Ovary (tissue), 9 donors: ENCODE data around the gene OR10K2. TPM values are rescaled to one million over a fixed set of nuclear protein-coding genes. Genes with fewer than 3 reads are reported as not detected.
"Not testable (repeated sequence)": the region's sequence is repeated elsewhere in the genome, so short reads cannot be mapped to it uniquely, and the experiment has no call there.

Experiments used
- DNase-seq, 5 donors: peaks; one replicate each; pipeline ENCODE4 v3.0.0-alpha.2; 2019 to 2020
- H3K27ac ChIP-seq, 2 donors: fragments of 200-600 bp; one replicate each; pipeline versions ENCODE4 v1.5.1 to v1.8.0; 2019 to 2022
- H3K27me3 ChIP-seq: fragments of 200-600 bp; one replicate; pipeline ENCODE4 v1.8.0; 2022
- H3K36me3 ChIP-seq: fragments of 200-600 bp; sonication (generic); one replicate; pipeline ENCODE4 v1.5.1; 2019
- H3K4me1 ChIP-seq: one replicate; pipeline ENCODE4 v1.8.1; 2013; ENCODE audit warnings: mild to moderate bottlenecking, moderate library complexity; ENCODE audit not compliant: insufficient read depth
- H3K4me3 ChIP-seq: fragments of 200-600 bp; sonication (generic); one replicate; pipeline ENCODE4 v1.5.1; 2017
- H3K9me3 ChIP-seq, 2 donors: fragments of 200-600 bp in 1 of 2; sonication (generic) in 1 of 2; one replicate each; pipeline versions ENCODE4 v1.5.1 to v1.8.1; 2013 to 2019; ENCODE audit warnings: mild to moderate bottlenecking in 1 of 2, moderate library complexity in 1 of 2
- EP300 ChIP-seq: sonication (generic); formaldehyde crosslinking; IDR thresholded peaks from one replicate; pipeline ENCODE4 v1.6.1; 2017; ENCODE audit warnings: antibody characterized with exemption
- POLR2A ChIP-seq: fragments of 450-650 bp; IDR thresholded peaks from one replicate; pipeline ENCODE4 v1.6.1; 2017; ENCODE audit warnings: antibody characterized with exemption, mild to moderate bottlenecking, moderate library complexity
- WGBS, 3 donors: extraction: QIAGEN DNeasy Blood & Tissue Kit in 1 of 3; methylation state at CpG; one replicate each; pipeline versions ENCODE4 v1.1.5 to v1.1.7; 2013 to 2017; 5-methylcytosine and 5-hydroxymethylcytosine counted together
- intact Hi-C, 4 donors: fragments of 100-400 bp; cut with DNase I; formaldehyde crosslinking; loops; one replicate each; pipeline versions ENCODE4 v1.11.0 to v1.15.1; 2022 to 2023
- polyA plus RNA-seq, 2 donors: library from polyadenylated mRNA; stranded (reverse); fragments of 200-250 nt in 1 of 2; fragments of 350-450 nt in 1 of 2; fragmentation: Illumina TruSeq in 1 of 2; extraction: RNeasy Lipid Tissue Mini Kit (QIAGEN cat#74804) in 1 of 2; gene quantifications; one replicate each; pipeline ENCODE4 v1.2.3, GENCODE V29; 2013 to 2014
- total RNA-seq, 7 donors: library from RNA; depleted of rRNA in 2 of 7; stranded (reverse); fragments of >200 nt in 2 of 7; fragmentation: NEBNext Ultra II Directional in 3 of 7; extraction: Animal tissue kit (Norgen Biotek cat#: 25700) in 3 of 7; gene quantifications; one replicate each; pipeline versions ENCODE4 v1.1.0 to v1.2.4, GENCODE V29; 2016 to 2023
- TF ChIP-seq, protein P1 (sequence below), 3 donors: fragments of 450-650 bp in 2 of 3; fragments of 200-600 bp in 1 of 3; IDR thresholded peaks; one replicate each; pipeline versions ENCODE4 v1.5.1 to v1.8.0; 2016 to 2022; ENCODE audit warnings: antibody characterized with exemption in 3 of 3, mild to moderate bottlenecking in 1 of 3
- donor health status: DM: no; HTN: no; CAD: no; lungs with moderate emphysema.
- donor health status: DM: no; HTN: no; CAD: no.
- donor health status: Bipolar disorder and iron deficiency.
- donor health status: DM: yes; HTN: yes; CAD: no.
- donor health status: DM: no; HTN: no; CAD: no.
- donor health status: DM: yes; HTN: yes; CAD: no.

The OR10K2 gene
- total and polyA plus RNA-seq, 9 donors, result not detected

DNA sequence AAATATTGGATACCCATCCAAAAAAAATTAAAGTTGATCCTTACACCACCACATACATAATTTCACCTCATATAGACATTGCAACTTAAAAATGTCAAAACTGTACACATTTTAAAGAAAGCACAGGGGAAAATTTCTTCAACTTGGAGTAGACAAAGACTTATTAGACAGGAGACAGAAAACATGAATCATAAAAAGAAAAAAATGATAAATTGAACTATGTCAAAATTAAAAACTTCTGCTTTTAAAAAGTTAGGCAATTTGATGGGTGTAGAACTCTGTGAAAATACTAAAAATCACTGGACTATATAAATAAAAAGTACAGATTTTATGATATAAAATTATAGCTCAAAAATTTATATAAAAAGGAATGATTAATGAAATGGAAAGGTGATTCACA is 31.2 kb upstream of the OR10K2 start:
- intact Hi-C loops, result no loop called here
- no peak for DNase-seq
- Histone ChIP-seq H3K4me1 (no peaks in the 10 kb centered on the region), H3K27ac (no peak overlapping the region), H3K36me3 (no peaks in the 10 kb centered on the region), H3K9me3 (no peaks in the 10 kb centered on the region), H3K4me3 (no peak overlapping the region), H3K27me3 (no peaks in the 10 kb centered on the region)
- TF ChIP-seq, protein P1, sequence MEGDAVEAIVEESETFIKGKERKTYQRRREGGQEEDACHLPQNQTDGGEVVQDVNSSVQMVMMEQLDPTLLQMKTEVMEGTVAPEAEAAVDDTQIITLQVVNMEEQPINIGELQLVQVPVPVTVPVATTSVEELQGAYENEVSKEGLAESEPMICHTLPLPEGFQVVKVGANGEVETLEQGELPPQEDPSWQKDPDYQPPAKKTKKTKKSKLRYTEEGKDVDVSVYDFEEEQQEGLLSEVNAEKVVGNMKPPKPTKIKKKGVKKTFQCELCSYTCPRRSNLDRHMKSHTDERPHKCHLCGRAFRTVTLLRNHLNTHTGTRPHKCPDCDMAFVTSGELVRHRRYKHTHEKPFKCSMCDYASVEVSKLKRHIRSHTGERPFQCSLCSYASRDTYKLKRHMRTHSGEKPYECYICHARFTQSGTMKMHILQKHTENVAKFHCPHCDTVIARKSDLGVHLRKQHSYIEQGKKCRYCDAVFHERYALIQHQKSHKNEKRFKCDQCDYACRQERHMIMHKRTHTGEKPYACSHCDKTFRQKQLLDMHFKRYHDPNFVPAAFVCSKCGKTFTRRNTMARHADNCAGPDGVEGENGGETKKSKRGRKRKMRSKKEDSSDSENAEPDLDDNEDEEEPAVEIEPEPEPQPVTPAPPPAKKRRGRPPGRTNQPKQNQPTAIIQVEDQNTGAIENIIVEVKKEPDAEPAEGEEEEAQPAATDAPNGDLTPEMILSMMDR (IDR thresholded peaks at IDR 0.05), result no peak
- TF ChIP-seq EP300 (no peak), POLR2A (no peak)

DNA sequence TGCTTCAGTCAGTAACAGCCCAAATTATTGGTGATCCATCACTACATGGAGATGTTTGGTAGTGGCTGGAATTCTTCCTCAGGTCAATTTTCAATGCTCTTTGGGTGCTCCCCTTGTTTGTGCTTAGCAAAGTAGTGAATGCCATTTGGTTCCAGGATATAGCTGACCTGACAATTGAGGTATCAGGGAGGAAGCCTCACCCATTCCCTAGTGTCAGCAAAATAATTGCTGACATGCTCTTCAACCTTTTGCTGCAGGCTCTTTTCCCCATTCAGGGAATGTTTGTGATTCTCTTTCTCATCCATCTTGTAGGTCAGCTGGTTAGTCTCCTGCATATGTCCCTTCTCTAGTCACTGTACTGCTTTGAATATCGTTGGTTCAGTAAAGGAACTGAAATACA is 28.5 kb upstream of the OR10K2 start:
- no peak for DNase-seq
- Histone ChIP-seq H3K9me3 (no peaks in the 10 kb centered on the region), H3K27me3 (no peaks in the 10 kb centered on the region), H3K4me3 (no peak overlapping the region), H3K4me1 (no peaks in the 10 kb centered on the region), H3K27ac (no peak overlapping the region), H3K36me3 (no peaks in the 10 kb centered on the region)
- intact Hi-C loops, result no loop called here
- WGBS, 3 donors, result 86 to 97% (median 92%) methylated on average over 1 of the region's 1 CpG
- TF ChIP-seq EP300, result no peak
- TF ChIP-seq, protein P1 (IDR thresholded peaks at IDR 0.05), result no peak
- no peak for TF ChIP-seq POLR2A

DNA sequence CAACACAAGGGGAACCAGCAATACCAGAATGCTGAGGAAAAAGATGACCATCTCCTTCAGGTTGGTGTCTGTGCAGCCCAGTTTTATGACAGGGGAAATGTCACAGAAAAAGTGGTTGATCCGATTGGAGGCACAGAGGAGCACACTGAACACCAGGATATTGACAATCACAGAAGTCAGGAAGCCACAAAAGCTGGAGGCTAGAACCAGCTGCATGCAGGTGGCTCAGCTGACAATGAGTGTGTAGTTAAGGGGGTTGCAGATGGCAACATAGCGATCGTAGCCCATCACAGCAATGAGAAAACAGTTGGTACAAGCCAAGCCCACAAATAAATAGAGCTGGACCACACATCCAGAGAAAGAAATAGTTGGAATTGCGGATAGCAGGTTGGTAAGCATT is 19.3 kb upstream of the OR10K2 start:
- Histone ChIP-seq H3K36me3 (no peaks in the 10 kb centered on the region), H3K4me1 (no peaks in the 10 kb centered on the region), H3K27me3 (no peaks in the 10 kb centered on the region), H3K9me3 (no peaks in the 10 kb centered on the region), H3K4me3 (no peak overlapping the region), H3K27ac (no peak overlapping the region)
- no peak for DNase-seq
- intact Hi-C loops, result no loop called here
- no peak for TF ChIP-seq POLR2A
- no peak for TF ChIP-seq EP300
- TF ChIP-seq, protein P1 (IDR thresholded peaks at IDR 0.05), result no peak
- 75 to 84% (median 80%) methylated on average over 4 of the region's 4 CpGs for WGBS, 3 donors

DNA sequence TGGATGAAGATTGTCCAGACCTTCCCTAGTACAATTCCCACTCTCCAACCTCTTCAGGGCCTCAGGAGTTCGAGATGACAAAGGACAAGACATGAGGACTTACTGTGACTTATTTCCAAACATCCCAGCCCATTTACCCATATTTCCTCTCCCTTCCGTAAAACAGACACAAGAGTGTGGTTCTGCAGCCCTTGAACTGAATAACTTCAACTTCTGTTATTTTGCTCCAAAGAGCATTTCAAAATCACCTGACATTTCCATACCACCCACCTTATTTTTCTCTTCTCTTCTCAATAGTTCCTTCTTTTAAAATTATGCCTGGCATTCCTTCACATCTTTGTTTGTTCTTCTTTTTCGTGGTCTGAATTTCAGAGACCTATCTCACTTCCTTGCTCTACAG is 8.7 kb upstream of the OR10K2 start:
- intact Hi-C loops, result no loop called here
- DNase-seq, result no peak
- Histone ChIP-seq H3K4me3 (no peak overlapping the region), H3K27me3 (no peaks in the 10 kb centered on the region), H3K36me3 (no peaks in the 10 kb centered on the region), H3K4me1 (no peaks in the 10 kb centered on the region), H3K9me3 (no peaks in the 10 kb centered on the region), H3K27ac (no peak overlapping the region)
- 30 to 35% (median 35%) methylated on average over 3 of the region's 3 CpGs for WGBS, 3 donors
- TF ChIP-seq EP300, result no peak
- TF ChIP-seq, protein P1 (IDR thresholded peaks at IDR 0.05), result no peak
- no peak for TF ChIP-seq POLR2A

DNA sequence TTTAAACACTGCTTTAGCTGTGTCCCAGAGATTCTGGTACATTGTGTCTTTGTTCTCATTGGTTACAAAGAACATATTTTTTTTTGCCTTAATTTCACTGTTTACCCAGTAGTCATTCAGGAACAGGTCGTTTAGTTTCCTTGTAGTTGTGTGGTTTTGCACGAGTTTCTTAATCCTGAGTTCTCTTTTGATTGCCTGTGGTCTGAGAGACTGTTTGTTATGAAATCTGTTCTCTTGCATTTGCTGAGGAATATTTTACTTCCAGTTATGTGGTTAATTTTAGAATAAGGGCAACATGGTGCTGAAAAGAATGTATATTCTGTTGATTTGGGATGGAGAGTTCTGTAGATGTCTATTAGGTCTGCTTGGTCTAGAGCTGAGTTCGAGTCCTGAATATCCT is 4.1 kb upstream of the OR10K2 start:
- H3K36me3 ChIP-seq, intact Hi-C loops, DNase-seq, H3K9me3 ChIP-seq, H3K27ac ChIP-seq, H3K4me1 ChIP-seq, H3K27me3 ChIP-seq, H3K4me3 ChIP-seq: not testable (repeated sequence)
- WGBS, 3 donors, result 55 to 69% (median 56%) methylated on average over 3 of the region's 3 CpGs
